Pericardium fibroblast (primary cell): Measurements from ENCODE around the gene RNH1. TPM values are rescaled to one million over a fixed set of nuclear protein-coding genes. Genes with fewer than 3 reads are reported as not detected.

Experiments
- total RNA-seq: library from RNA; depleted of rRNA; stranded (reverse); fragments of >200 nt; gene quantifications from 2 replicates; pipeline ENCODE4 v1.2.3, GENCODE V29; 2015

RNH1 gene
- 401 and 651 TPM in 2 replicates for total RNA-seq

GRCh38 chr11:506995-507726, at the start of gene RNH1:
Gene RNH1, minus strand, starts transcription at chr11:507242. Its CDS starts 5,080 bp downstream, at chr11:502162.

GRCh38 chr11:536841-537621, 30.0 kb upstream of the RNH1 start, which contains the start of gene LRRC56:
Gene LRRC56, plus strand, starts transcription at chr11:537527. Its CDS starts 3,158 bp downstream, at chr11:540685.

GRCh38 chr11:535519-536454, 28.7 kb upstream of the RNH1 start, which contains the start of gene HRAS:
Gene HRAS, minus strand, starts transcription at chr11:535576.

GRCh38 chr11:449889-450808, 56.9 kb downstream of the RNH1 start, which contains the start of gene PTDSS2:
Gene PTDSS2, plus strand, starts transcription at chr11:450279. Its CDS starts 177 bp downstream, at chr11:450456.

Other genes starting within 250 kb of the RNH1 start
- not detected in 2 replicates for gene NLRP6, start 228.8 kb downstream of the RNH1 start, total RNA-seq
- gene PGGHG, start 218.1 kb downstream of the RNH1 start, total RNA-seq = 9.8 and 16.9 TPM in 2 replicates
- gene IFITM5, start 207.7 kb downstream of the RNH1 start, total RNA-seq = not detected in 2 replicates
- 312 and 572 TPM in 2 replicates for gene IFITM2, start 199.4 kb downstream of the RNH1 start, total RNA-seq
- gene IFITM1, start 193.2 kb downstream of the RNH1 start, total RNA-seq = 300 and 328 TPM in 2 replicates
- 559 and 914 TPM in 2 replicates for gene IFITM3, start 186.4 kb downstream of the RNH1 start, total RNA-seq
- gene B4GALNT4, start 137.7 kb downstream of the RNH1 start, total RNA-seq = 3.0 and 28.3 TPM in 2 replicates
- gene PKP3, start 113.0 kb downstream of the RNH1 start, total RNA-seq = 1.9 and 11.9 TPM in 2 replicates
- 45.2 and 50.6 TPM in 2 replicates for gene SIGIRR, start 92.2 kb downstream of the RNH1 start, total RNA-seq
- not detected in 2 replicates for gene ANO9, start 65.2 kb downstream of the RNH1 start, total RNA-seq
- gene PTDSS2, start 57.0 kb downstream of the RNH1 start, total RNA-seq = 65.9 and 71.3 TPM in 2 replicates
- 48.3 and 53.2 TPM in 2 replicates for gene HRAS, start 28.3 kb upstream of the RNH1 start, total RNA-seq
- gene LRRC56, start 30.3 kb upstream of the RNH1 start, total RNA-seq = 0.12 and 1.1 TPM in 2 replicates
- 0.60 and 0.70 TPM in 2 replicates for gene LMNTD2, start 53.5 kb upstream of the RNH1 start, total RNA-seq
- 4.4 and 27.9 TPM in 2 replicates for gene RASSF7, start 53.7 kb upstream of the RNH1 start, total RNA-seq
- 14.8 and 16.9 TPM in 2 replicates for gene PHRF1, start 69.2 kb upstream of the RNH1 start, total RNA-seq
- gene IRF7, start 108.7 kb upstream of the RNH1 start, total RNA-seq = 18.9 and 21.2 TPM in 2 replicates
- not detected in 2 replicates for gene CDHR5, start 117.7 kb upstream of the RNH1 start, total RNA-seq
- gene SCT, start 119.9 kb upstream of the RNH1 start, total RNA-seq = not detected in 2 replicates
- gene DRD4, start 130.0 kb upstream of the RNH1 start, total RNA-seq = not detected in 2 replicates
- 33.8 and 39.2 TPM in 2 replicates for gene DEAF1, start 188.0 kb upstream of the RNH1 start, total RNA-seq
- 26.4 and 33.7 TPM in 2 replicates for gene TMEM80, start 188.6 kb upstream of the RNH1 start, total RNA-seq
- gene EPS8L2, start 199.0 kb upstream of the RNH1 start, total RNA-seq = 18.2 and 19.9 TPM in 2 replicates
- 105 and 133 TPM in 2 replicates for gene TALDO1, start 240.2 kb upstream of the RNH1 start, total RNA-seq